GM18517 (cell line): ENCODE results near the gene HDGFL2.

Experiments
- ATAC-seq: cut with Tn5 transposase; IDR thresholded peaks from one replicate; pipeline ENCODE4 v1.9.1; 2021; ENCODE audit warnings: mild to moderate bottlenecking, moderate library complexity; ENCODE audit not compliant: unreplicated experiment

The HDGFL2 gene

GRCh38 chr19:4550018-4550417 is 77.9 kb downstream of the HDGFL2 start:
- no peak for ATAC-seq

GRCh38 chr19:4550479-4551050 is 78.5 kb downstream of the HDGFL2 start:
- no peak for ATAC-seq
